HG03060 (cell line): ENCODE measurements around the gene KCNJ15.

ENCODE experiments used
- ATAC-seq: cut with Tn5 transposase; IDR thresholded peaks from one replicate; pipeline ENCODE4 v1.9.1; 2021; ENCODE audit warnings: low read depth, moderate number of reproducible peaks; ENCODE audit not compliant: unreplicated experiment

KCNJ15 gene

GRCh38 chr21:38322311-38322950 is 65.6 kb downstream of the KCNJ15 start:
- no peak for ATAC-seq

DNA sequence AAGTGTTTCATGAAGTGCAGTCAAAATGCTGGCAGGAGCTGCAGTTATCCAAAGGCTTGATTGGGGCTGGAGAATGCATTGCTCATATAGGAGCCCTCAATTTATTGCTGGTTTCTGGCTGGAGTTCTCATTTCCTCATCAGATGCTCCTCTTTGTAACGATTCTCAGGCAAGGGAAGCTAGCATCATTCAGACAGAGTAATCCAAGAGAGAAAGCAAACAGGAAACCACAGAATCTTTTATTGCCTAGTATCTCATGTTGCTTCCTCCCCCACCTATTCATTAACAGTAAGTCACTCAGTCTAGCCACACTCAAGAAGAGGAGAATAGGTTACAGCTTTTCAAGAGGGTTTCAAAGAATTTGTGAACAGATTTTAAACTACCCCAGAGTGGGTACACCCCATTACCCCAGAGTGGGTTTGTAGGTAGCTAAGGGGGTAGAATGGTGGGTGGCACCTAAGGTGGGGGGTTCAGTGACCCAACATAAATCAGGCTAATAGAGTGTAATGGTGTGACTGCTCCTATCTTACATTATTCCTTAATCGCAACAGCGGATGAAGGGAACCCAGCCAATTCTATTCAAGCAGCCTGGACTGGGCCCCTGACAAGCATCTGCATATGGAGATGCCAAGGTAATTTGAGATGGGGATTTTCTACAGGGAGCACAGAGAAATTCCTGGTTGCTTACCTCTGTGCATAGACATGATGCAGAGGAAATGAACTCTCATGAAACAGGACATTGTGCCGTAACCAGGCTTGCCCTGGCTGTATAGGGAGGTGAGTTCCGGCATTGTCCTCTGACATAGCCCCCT is 67.1 kb downstream of the KCNJ15 start:
- ATAC-seq: no peak

DNA sequence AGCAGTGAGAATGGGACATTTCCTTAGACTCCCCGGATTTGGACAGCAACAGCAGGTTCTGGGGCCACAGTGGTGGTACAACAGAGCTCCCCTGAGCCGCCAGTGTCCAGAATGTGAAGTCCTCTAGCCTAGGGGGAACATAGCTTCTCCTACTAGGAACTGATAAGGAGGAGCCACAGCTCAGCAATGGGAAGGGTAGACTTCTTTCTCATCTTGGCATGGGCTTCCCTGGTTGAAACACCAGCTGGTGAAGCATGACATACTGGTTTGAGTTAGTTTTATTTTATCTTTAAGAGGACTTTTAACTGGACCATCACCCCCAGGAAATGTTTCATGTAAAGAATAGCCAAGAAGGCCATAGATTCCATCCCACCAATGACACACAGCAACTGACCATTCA is 68.4 kb downstream of the KCNJ15 start:
- ATAC-seq: no peak

DNA sequence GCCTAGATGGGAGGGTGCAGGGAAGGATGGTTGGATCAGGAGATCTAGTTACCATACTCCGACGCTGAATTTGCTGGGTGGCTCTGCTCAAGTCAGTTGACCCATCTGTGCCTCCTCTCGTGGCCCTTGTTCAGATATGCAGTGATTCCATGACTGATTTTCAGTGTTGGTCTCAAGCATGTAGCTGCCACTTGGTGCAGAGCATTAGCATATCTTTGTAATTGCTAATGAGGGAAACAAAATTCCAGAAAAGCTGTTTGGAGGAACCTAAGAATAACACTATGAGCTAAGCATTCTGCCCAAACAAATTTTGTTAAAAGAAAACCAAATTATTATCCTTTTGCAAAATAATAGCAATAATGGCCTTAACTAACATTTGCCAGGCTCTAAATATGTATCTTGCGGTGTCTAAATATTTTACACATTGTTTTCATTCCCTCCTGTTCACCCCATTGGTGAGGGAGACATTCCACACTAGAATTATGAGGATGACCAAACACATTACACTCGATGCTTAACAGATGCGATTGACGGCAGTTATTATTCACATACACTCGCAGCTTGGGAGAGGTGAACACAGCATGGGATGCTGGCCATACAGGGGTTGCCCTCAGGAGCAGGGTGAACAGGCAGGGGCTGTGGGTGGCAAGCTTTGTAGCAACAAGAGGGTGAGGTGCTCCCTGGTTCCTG is 69.1 kb downstream of the KCNJ15 start:
- no peak for ATAC-seq

- no peak for ATAC-seq
Measured at GRCh38 chr21:38326429-38326828, 69.6 kb downstream of the KCNJ15 start.

DNA sequence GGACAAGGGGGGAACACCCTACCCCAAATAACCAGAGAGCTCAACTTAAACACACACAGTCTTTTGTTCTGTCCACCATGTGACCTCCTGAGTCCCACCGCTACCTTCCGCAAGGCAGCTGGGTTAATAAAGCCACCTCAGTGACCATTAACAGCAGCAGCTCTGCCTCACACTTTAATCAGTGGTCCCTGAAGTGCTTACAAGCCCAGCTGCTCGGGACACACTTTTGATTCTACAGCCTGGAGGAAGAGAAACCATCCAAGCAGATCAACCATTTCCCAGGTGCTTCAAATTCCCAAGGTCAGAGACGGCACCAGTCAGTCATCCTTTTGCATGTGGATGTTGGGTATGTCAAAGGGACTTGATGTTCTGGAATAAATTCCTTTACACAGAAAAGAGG is 70.1 kb downstream of the KCNJ15 start:
- no peak for ATAC-seq

DNA sequence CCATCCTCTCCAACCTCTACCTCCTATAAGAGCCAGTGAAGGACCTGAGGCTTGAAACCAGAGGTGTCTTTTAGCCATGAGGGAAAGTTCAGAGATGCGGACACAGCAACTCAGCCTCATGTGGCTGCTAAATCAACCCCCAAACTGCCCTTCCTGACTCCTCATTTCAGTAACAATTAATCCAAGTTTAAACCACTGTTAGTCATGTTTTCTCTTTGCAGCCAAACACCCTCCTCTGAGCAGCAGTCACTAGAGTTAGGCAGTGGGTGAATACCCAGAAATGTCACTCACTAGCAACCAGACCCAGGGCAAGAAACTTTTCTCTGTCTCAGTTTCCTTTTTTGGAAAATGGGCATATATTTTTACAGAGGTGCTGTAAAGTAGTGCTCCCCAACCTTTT is 71.2 kb downstream of the KCNJ15 start:
- ATAC-seq: no peak

- ATAC-seq: no peak
Measured at GRCh38 chr21:38329162-38329561, 72.4 kb downstream of the KCNJ15 start.

DNA sequence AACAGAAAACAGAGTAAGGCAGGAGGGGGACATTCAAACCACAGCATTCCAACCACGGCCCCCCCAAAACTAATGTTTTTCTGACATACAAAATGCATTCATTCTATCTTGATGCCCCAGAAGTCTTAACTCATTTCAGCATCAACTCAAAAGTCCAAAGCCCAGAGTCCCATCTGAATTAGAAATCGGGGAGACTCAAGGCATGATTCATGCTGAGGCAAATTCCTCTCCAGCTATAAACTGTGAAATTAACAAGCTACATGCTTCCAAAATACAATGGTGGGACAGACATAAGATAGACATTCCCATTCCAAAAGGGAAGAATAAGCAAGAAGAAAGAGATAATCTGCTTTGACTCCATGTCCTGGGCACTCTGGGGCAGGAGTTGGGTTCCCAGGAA is 73.9 kb downstream of the KCNJ15 start:
- no peak for ATAC-seq

- ATAC-seq: no peak
Measured at GRCh38 chr21:38333301-38334272, 76.8 kb downstream of the KCNJ15 start.

- ATAC-seq: no peak
Measured at GRCh38 chr21:38334866-38335265, 78.1 kb downstream of the KCNJ15 start.

DNA sequence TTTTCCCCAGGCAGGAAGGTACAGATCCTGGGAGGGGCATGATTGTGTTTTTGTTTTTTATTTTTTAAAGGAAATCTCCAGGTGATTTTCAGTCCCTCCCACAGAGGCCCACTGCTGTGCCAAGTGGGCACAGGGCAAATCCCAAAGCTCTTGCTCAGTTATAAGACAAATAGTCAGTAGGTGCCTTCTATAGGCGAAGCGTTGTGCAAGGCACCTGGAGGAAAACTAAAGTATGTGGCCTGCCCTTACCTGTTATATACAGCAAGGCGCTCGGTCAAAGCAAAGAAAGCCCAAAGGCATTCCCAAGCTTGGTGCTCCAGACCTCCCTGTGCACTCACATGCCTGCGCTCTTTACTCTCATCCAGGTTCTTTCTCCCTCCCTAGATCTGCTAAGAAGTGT is 81.0 kb downstream of the KCNJ15 start:
- ATAC-seq: no peak

DNA sequence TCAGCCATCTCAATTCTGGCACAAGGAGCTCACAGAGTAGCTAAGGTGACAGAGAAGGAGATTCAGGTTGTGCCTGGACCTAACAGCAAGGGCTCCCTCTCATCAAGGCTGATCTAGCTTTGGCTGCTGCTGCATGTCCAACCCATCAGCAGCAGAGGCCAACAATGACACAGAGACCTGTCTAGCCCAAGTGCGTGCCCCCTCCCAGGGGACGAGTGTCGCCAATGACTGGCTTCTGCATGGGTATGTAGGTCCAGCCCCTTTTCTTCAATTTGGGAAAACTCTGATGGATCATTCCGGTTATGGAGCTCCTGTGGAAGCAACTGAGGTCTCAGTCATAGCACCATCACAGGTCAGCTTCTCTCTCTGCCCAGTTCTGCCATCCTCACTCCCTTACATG is 83.3 kb downstream of the KCNJ15 start:
- no peak for ATAC-seq

DNA sequence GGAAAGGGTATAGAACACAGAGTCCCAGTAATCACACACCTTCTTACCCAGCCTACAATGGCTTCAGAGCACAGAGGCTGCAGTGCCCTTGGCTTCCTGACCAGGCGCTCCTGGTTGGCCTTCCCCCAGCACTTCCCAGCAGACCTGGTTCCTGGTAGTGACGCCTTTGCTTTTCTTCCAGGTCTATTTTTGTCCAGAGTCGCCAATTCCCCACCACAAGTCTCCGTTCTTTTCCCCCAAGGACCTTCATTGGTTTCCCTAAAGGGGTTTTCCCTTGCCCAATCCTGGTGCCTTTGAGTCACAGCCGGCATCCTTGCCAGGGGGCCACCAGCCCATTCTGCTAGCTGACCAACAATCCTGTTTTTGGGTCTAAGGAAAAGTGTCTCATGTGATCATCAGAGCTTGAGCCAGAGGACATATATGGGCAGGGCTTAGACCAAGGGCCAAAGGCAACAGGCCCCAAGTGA is 84.8 kb downstream of the KCNJ15 start:
- ATAC-seq: no peak

DNA sequence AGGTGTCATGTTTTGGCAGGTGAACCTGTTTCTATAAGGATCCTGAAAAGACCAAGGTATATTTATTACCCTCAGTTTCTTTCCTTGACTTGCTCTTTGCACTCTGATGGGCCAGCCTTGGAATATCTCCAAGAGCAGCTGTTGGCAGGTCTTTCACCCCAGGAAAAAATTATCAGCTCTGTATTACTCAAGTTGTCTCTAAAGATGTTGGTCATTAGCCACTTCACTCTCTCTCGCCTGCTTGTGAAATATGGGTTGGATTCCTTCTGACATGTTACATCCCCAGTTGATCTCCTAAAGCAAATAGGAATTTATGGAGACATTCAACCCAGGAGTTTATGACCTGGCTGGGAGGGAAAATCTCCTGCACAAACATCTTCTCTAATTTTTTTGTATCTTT is 85.9 kb downstream of the KCNJ15 start:
- ATAC-seq: no peak

DNA sequence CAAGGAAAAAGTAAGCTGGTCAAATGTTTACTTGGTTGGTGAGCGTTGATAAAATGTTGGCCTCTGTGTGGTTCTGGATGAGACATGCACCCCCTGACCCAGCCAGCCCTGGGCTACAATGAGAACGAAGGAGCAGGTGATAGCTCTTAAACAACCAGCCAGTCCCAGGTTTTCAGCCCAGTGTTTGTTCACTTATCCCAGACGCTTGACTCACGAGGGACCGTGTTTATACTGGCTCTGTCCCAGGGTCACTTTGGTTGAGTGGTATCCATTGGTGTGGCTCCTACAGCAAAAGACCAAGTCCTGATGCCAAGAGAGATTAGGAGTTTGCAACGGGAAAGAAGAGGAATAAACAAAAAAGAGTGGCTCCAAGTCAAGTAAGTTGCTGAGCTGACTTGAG is 86.9 kb downstream of the KCNJ15 start:
- ATAC-seq: no peak

DNA sequence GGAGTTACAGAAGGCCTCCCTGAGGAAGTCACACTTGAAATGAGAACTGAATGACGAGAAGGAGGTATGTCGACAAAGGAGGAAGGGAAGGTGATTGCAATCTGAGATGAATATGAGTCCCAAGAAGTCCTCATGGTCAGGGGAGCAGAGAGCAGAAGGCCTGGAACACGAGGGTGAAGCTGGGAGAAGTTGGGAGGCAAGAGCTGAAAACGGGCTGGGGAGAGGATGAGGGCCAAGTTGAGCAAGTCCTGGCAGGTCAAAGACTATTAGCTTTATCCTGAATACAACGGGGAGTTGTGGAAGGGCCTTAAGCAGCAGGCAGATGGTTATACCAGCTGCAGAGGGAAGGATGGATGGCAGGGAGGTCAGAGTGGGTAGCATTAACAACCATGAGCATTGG is 89.5 kb downstream of the KCNJ15 start:
- ATAC-seq: no peak

DNA sequence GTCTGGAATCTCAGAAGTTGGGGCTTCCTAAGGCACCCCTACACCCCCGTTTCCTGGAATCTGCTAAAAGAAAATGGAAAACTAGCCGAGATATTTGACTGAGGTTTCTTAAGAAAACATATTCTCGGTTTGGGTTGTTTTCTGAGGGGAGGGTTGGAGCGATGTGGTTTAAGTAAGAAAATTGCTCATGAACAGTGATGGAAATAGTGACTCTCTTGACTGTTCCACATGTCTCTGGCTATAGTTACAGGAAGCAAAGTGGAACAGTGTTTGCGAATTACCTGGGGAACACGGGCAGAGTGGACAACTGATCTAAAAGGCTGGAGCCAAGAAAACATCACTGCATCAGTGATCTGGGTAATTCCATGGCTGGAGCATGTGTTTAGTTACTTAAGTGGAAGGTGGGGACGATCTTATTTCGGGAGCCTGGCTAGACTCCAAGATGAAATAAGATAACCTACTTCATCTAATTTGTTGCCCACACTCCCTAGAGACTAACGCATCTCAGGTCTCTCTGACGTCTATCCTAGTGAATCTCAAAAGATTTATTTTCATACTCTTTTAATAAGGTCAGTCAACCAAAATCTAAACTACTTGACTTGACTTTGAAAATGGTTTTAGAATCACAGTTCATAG is 92.4 kb downstream of the KCNJ15 start:
- ATAC-seq: no peak

- ATAC-seq: no peak
Measured at GRCh38 chr21:38349977-38350376, 93.2 kb downstream of the KCNJ15 start.

DNA sequence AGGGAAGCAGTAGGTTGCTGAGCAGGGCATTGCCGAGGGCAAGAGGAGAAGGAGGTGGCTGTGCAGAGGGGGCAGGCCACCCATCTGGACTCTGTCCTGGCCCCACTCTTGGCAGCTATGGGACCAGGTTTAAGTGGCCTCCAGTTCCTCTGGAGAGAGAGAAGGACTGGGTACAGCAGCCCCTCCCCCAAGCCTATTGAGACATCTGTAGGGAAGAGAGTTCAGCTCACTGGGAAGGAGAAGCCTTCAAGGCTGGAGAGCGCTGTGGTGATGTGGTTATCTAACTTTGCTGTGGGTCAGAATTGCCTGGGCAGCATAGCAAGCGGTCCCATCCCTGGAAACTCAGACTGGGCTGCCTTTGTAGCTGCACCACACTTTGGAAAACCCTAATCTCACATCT is 93.9 kb downstream of the KCNJ15 start:
- ATAC-seq: no peak
